ENCODE data around the gene WDR6. TPM values are rescaled to one million over a fixed set of nuclear protein-coding genes. Genes with fewer than 3 reads are reported as not detected.

The WDR6 gene
- polyA plus RNA-seq, 1 donor from 2014 or later: 315 TPM

DNA sequence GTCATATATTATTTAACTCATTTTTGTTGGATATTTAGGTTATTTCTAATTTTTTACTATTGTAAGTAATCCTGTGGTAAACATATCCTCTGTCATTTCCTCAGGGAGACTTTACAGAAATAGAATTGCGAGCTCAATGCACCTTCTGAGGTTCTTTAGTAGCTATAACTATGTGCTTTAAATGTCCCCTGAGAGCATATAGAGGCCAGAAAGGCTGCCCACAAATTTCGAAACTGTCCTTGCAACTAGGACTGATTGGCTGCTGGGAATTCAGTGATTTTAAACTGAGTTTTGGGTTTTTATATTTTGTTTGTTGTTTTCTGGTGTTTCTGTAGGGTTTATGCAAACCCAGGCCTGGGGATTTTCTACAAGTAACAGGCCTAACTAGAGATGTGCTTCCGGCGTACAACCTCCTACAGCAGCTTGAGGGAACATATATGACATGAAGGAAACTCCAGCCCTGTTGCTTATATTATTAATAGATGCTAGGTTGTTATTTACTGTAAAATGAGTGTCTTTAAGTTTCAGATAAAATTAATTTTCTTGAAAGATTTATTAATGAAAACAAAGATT is 46.3 kb upstream of the WDR6 start:
- Histone ChIP-seq H3F3A (ENCODE audit: insufficient read depth, low read length, poor library complexity, severe bottlenecking) (no peaks in the 10 kb centered on the region), H3K4me2 (ENCODE audit: low read length) (no peak overlapping the region), H3K9me2 (ENCODE audit: insufficient read depth, low read length) (no peaks in the 10 kb centered on the region), H3K36me3 (ENCODE audit: insufficient read depth, low read length) (no peaks in the 10 kb centered on the region), H3K27ac (ENCODE audit: low read length) (no peak overlapping the region), H3K79me2 (replicated peaks; ENCODE audit: insufficient read depth, low read length) (no peaks in the 10 kb centered on the region), H3K27me3 (ENCODE audit: insufficient read depth, low read depth, low read length) (no peaks in the 10 kb centered on the region), H3K4me3 (ENCODE audit: low read length) (no peak overlapping the region), H2AFZ (ENCODE audit: low read depth, low read length) (no peak overlapping the region), H3K9me3 (ENCODE audit: low read length) (no peaks in the 10 kb centered on the region), H3K9ac (ENCODE audit: low read length) (no peak overlapping the region), H4K20me1 (ENCODE audit: insufficient read depth) (no peaks in the 10 kb centered on the region)
- no peak for TF ChIP-seq EP300 (conservative IDR thresholded peaks at IDR 0.05; ENCODE audit: poor library complexity, severe bottlenecking)
- no peak for TF ChIP-seq EZH2 (IDR thresholded peaks at IDR 0.05; ENCODE audit: borderline replicate concordance, insufficient read depth, low read length, poor library complexity, severe bottlenecking)
- TF ChIP-seq CTCF (IDR thresholded peaks at IDR 0.05; ENCODE audit: poor library complexity, severe bottlenecking): no peak
- no peak for TF ChIP-seq REST (IDR thresholded peaks at IDR 0.05; ENCODE audit: borderline replicate concordance)

GRCh38 chr3:48962340-48962739 is 44.9 kb upstream of the WDR6 start:
- Histone ChIP-seq H3K79me2 (replicated peaks; ENCODE audit: insufficient read depth, low read length) (no peaks in the 10 kb centered on the region), H3K9me2 (ENCODE audit: insufficient read depth, low read length) (no peaks in the 10 kb centered on the region), H3K9ac (ENCODE audit: low read length) (no peak overlapping the region), H4K20me1 (ENCODE audit: insufficient read depth) (no peaks in the 10 kb centered on the region), H3K27me3 (ENCODE audit: insufficient read depth, low read depth, low read length) (no peaks in the 10 kb centered on the region), H3K4me3 (ENCODE audit: low read length) (no peak overlapping the region), H2AFZ (ENCODE audit: low read depth, low read length) (no peak overlapping the region), H3K36me3 (ENCODE audit: insufficient read depth, low read length) (peaks cover 7% of the 10 kb centered on the region), H3K9me3 (ENCODE audit: low read length) (no peaks in the 10 kb centered on the region), H3K27ac (ENCODE audit: low read length) (no peak overlapping the region), H3F3A (ENCODE audit: insufficient read depth, low read length, poor library complexity, severe bottlenecking) (no peaks in the 10 kb centered on the region), H3K4me2 (ENCODE audit: low read length) (no peak overlapping the region)
- TF ChIP-seq EZH2 (IDR thresholded peaks at IDR 0.05; ENCODE audit: borderline replicate concordance, insufficient read depth, low read length, poor library complexity, severe bottlenecking) (no peak), MXI1 (conservative IDR thresholded peaks at IDR 0.05; ENCODE audit: poor library complexity, severe bottlenecking) (no peak), TAF1 (IDR thresholded peaks at IDR 0.05; ENCODE audit: low read depth) (no peak), RAD21 (conservative IDR thresholded peaks at IDR 0.05) (no peak), CTCF (IDR thresholded peaks at IDR 0.05; ENCODE audit: poor library complexity, severe bottlenecking) (no peak)

Data from neural cell (in vitro differentiated cells).